Small intestine (tissue), 7 donors: Measurements from ENCODE around the gene FUS. TPM values are rescaled to one million over a fixed set of nuclear protein-coding genes. Genes with fewer than 3 reads are reported as not detected.
"Not testable (repeated sequence)": the region's sequence is repeated elsewhere in the genome, so short reads cannot be mapped to it uniquely, and the experiment has no call there.

Source experiments
- DNase-seq, 2 donors: peaks; one replicate each; pipeline versions ENCODE4 v3.0.0 to v3.0.0-alpha.2; 2013
- FAIRE-seq: peaks from 2 replicates; lab custom pipeline; 2012; peaks lifted over from hg19 to GRCh38; lab: Jason Lieb, UNC
- H3K27ac ChIP-seq, 3 donors: one replicate each; pipeline ENCODE4 v1.5.1; 2013; ENCODE audit warnings: low read length in 2 of 3, mild to moderate bottlenecking in 2 of 3, control low read depth in 1 of 3, inconsistent platforms in 1 of 3, low read depth in 1 of 3, moderate library complexity in 1 of 3
- H3K27me3 ChIP-seq, 3 donors: one replicate each; pipeline ENCODE4 v1.6.1; 2013; ENCODE audit warnings: low read length in 3 of 3, inconsistent platforms in 1 of 3; ENCODE audit not compliant: control insufficient read depth in 3 of 3, insufficient read depth in 3 of 3
- H3K36me3 ChIP-seq, 3 donors: one replicate each; pipeline ENCODE4 v1.6.1; 2013; ENCODE audit warnings: low read length in 3 of 3, inconsistent platforms in 1 of 3, low read depth in 1 of 3, mild to moderate bottlenecking in 1 of 3, moderate library complexity in 1 of 3; ENCODE audit not compliant: control insufficient read depth in 3 of 3, insufficient read depth in 2 of 3
- H3K4me1 ChIP-seq, 3 donors: one replicate each; pipeline ENCODE4 v1.6.1; 2013; ENCODE audit warnings: low read length in 2 of 3, inconsistent platforms in 1 of 3, low read depth in 1 of 3, mild to moderate bottlenecking in 1 of 3, moderate library complexity in 1 of 3; ENCODE audit not compliant: control insufficient read depth in 3 of 3, insufficient read depth in 2 of 3
- H3K4me3 ChIP-seq, 3 donors: one replicate each; pipeline ENCODE4 v1.5.1; 2013; ENCODE audit warnings: low read length in 3 of 3, control low read depth in 1 of 3, inconsistent platforms in 1 of 3, low read depth in 1 of 3, mild to moderate bottlenecking in 1 of 3, moderate library complexity in 1 of 3
- H3K9me3 ChIP-seq, 2 donors: one replicate each; pipeline ENCODE4 v1.6.1; 2013; ENCODE audit warnings: low read depth in 1 of 2, low read length in 1 of 2; ENCODE audit not compliant: control insufficient read depth in 2 of 2, insufficient read depth in 1 of 2
- WGBS, 3 donors: extraction: QIAGEN DNeasy Blood & Tissue Kit; methylation state at CpG; one replicate each; pipeline ENCODE4 v1.1.7; 2013; 5-methylcytosine and 5-hydroxymethylcytosine counted together
- polyA plus RNA-seq, 4 donors: library from polyadenylated mRNA; stranded (reverse) in 3 of 4; unstranded in 1 of 4; fragments of 200-250 nt in 3 of 4; fragments of 120-200 nt in 1 of 4; gene quantifications; one replicate each; pipeline versions ENCODE4 v1.2.1 to v1.2.3, GENCODE V29; 2013
- donor health status: healthy with polysubstance abuse.
- donor health status: control.
- donor health status: control.
- donor health status: Bipolar disorder and iron deficiency.
- donor health status: healthy.

Gene FUS
- polyA plus RNA-seq, 4 donors = 147 to 415 (median 209) TPM

DNA sequence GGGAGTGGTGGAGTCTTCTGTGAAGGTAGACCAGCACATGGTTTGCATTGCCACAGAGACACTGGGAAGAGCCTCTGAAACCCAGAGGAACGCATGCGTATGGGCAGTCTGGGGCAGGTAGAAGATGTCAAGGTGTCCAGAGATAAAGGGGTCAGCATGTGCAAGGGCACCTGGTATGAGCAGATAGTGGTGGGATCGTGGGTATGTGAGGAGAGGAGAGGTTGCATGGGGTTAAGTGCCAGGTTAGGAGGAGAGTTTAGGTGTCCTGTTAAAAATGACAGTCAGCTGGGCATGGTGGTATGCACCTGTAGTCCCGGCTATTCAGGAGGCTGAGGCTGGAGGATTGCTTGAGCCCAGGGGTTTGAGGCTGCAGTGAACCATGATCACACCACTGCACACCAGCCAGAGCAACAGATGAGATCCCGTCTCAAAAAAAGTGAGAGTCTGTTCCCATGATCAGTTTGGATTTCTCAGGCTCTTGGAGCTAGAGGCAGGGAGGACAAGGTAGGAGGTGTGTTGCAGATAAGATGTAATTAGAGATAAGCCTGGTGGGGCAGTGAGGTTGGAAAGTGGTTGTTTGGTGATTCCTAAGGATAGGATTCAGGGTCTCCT, 19.6 kb downstream of the FUS start:
- 79 to 89% (median 85%) methylated on average over 5 of the region's 5 CpGs for WGBS, 3 donors
- Histone ChIP-seq H3K36me3 (peaks cover 0 to 40% (median 3%) of the 10 kb centered on the region in 3 donors), H3K27ac (peak overlapping the region in 1 of 3 donors; percentile 2), H3K9me3 (no peaks in the 10 kb centered on the region), H3K4me1 (peaks cover 0 to 16% (median 4%) of the 10 kb centered on the region in 3 donors), H3K27me3 (no peaks in the 10 kb centered on the region), H3K4me3 (no peak overlapping the region)
- FAIRE-seq (no peak), DNase-seq (no peak)

DNA sequence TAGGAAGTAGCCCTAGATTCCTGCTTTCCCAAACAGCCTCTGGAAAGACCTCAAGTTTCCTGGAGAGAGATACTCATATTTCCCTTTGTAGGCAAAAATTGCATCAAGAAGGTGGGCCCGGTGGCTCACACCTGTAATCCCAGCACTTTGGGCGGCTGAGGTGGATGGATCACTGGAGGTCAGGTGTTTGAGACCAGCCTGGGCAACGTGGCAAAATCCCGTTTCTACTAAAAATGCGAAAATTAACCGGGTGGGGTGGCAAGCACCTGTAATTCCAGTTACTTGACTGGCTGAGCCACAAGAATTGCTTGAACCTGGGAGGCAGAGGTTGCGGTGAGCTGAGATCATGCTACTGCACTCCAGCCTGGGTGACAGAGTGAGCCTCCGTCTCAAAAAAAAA, 20.2 kb downstream of the FUS start:
- peaks cover 0 to 16% (median 4%) of the 10 kb centered on the region in 3 donors for H3K4me1 ChIP-seq
- not testable (repeated sequence) for H3K9me3 ChIP-seq, H3K27me3 ChIP-seq, DNase-seq, FAIRE-seq, H3K4me3 ChIP-seq, H3K27ac ChIP-seq
- peaks cover 0 to 37% (median 0%) of the 10 kb centered on the region in 3 donors for H3K36me3 ChIP-seq
- 58 to 77% (median 67%) methylated on average over 8 of the region's 8 CpGs for WGBS, 3 donors

DNA sequence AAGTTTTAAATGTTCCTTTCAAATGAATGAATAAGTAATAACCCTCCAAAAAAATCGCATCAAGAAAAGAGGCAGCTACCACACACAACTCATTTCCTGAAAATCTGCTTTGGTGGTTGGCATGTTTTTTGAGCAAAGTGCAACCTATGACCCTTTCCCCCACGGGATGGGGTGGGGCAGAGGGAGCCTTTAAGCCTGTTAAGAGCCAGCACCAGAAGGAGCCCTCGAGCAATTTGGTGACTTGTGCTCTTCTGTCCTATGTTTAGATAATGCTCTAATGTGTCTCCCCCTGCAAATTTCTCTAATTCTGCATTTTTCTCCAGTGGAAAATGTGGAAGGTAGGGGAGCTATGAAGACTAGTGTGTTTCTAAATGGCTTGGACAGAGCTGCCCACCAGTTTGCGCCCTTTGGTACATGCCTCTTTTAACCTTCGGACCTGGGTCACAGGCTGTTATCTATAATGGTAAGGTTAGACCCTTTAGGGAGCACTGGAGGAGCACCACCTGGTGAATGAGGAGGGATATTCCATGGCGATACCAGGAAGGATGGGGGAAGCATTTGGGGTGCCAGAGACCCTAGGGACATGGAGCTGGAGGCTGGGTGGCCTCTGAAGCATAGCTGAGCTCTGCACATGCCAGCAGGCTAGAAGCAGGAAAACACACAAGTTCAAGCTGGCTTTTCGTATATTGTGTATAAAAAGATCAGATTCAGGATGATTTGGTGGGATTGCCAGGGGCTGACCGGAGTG, 21.1 kb downstream of the FUS start:
- peaks cover 0 to 30% (median 0%) of the 10 kb centered on the region in 3 donors for H3K36me3 ChIP-seq
- peaks cover 0 to 16% (median 4%) of the 10 kb centered on the region in 3 donors for H3K4me1 ChIP-seq
- peak overlapping the region; percentile 63 to 95 (median 82) for H3K27ac ChIP-seq
- peak overlapping the region in 2 of 3 donors; percentile 66 to 79 for H3K4me3 ChIP-seq
- no peak for FAIRE-seq
- no peaks in the 10 kb centered on the region for H3K9me3 ChIP-seq
- 23 to 42% (median 34%) methylated on average over 8 of the region's 8 CpGs for WGBS, 3 donors
- H3K27me3 ChIP-seq = no peaks in the 10 kb centered on the region
- DNase-seq = peak; percentile 36 to 76

DNA sequence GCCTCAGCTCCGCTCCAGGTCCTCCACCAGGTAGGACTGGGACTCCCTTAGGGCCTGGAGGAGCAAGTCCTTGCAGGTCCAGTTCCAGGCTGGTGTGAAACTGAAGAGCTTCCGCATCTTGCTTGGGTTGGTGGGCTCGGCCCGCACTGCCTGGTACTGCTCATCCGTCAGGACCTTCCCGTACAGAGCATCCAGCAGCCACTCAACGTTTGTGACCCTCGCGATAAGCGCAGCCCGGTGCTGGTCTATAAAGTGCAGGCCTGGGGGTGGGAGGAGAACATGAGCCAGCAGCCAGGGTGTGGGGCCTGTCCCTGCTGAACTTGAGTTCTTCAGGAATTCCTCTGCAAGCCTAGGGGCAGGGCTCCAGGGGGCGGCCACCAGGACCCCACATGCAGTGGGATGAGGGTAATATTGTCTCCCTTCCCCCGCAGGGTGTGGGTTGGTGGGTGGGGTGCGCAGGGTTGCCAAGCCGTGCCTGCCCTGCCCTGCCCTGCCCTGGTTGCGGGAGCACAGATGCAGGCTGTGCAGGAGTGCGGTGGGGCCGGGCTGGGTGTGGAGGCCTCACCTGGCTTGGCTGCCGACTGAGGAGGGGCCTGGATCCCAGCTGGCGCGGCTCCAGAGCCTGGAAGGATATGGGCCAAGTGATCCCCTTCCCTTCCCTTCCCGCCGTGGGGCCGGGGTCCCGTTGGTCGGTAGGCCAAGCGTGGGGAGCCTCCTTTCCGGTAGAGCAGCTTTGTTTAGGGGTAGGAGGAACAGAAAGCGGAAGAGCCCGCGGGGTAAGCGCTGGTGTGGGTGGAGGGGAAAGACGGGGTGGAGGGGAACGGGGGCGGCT, 21.9 kb downstream of the FUS start:
- H3K4me1 ChIP-seq = peaks cover 0 to 18% (median 8%) of the 10 kb centered on the region in 3 donors
- WGBS, 3 donors = 6 to 11% (median 9%) methylated on average over 29 to 35 of the region's 35 CpGs

DNA sequence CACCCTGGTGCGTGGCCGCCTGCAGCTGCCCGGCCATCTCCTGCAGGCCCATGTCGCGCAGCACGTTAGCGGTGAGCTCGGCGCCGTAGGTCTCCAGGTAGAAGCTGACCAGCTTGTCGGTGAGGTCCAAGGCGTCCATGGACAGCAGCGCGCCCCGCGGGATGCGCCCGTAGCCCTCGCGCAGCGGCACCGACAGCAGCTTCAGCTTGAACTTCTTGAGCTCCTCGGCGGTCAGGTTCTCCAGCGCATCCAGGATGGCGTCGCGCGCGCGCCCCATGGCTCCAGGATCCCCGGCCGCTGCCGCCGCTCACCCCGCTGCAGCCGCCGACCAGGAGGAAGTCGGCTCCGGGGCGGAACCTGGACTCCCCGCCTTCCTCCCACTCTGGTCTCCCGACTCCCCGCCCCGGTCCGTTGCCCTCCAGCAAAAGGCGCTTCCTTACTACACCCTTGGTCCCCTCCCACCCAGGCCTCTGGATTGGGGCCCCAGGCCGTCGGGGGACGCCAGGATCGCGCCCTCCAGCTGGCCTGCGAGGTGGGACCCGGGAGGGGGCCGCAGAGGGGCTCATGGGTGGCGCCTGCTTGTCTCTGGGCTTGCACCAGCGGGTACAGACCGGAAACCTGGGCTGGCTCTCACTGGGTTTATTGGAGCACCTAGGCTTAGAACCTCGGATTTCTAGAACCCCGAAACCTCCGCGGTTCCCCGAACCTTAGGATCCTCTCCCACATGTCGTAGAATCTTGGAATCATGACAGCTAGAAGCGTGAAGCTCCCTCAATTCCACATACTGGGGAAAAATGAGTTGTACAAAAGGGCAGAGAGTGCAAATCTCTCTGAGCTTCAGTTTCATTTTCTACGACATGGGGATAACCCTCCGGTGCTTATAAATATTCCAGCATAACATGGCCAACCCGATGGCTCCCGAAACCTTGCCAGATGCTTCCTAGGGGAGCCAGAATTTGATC, 22.8 kb downstream of the FUS start, which contains the start of gene PYCARD:
Gene PYCARD, minus strand, starts transcription at position 347 of the 962 bp plus-strand sequence. Its CDS starts 70 bp downstream, at position 277.
- peaks cover 0 to 15% (median 0%) of the 10 kb centered on the region in 3 donors for H3K36me3 ChIP-seq
- peak within 1 kb of the TSS; percentile 66 to 79 (median 70) for H3K4me3 ChIP-seq
- peak within 1 kb of the TSS; percentile 71 to 95 (median 82) for H3K27ac ChIP-seq
- 2 to 5% (median 4%) methylated on average over 63 to 69 of the region's 69 CpGs for WGBS, 3 donors
- H3K9me3 ChIP-seq = no peaks in the 10 kb centered on the region
- FAIRE-seq (no peak), DNase-seq (peak; percentile 79 to 87)
- H3K4me1 ChIP-seq = peaks cover 0 to 24% (median 13%) of the 10 kb centered on the region in 3 donors
- no peaks in the 10 kb centered on the region for H3K27me3 ChIP-seq

More for the DNA sequence above, 21.9 kb downstream of the FUS start:
- peak overlapping the region; percentile 63 to 95 (median 82) for H3K27ac ChIP-seq
- H3K4me3 ChIP-seq = peak overlapping the region; percentile 66 to 79 (median 70)
- no peak for FAIRE-seq
- H3K27me3 ChIP-seq = no peaks in the 10 kb centered on the region
- no peaks in the 10 kb centered on the region for H3K9me3 ChIP-seq
- peaks cover 0 to 22% (median 0%) of the 10 kb centered on the region in 3 donors for H3K36me3 ChIP-seq
- peak; percentile 75 to 82 for DNase-seq

DNA sequence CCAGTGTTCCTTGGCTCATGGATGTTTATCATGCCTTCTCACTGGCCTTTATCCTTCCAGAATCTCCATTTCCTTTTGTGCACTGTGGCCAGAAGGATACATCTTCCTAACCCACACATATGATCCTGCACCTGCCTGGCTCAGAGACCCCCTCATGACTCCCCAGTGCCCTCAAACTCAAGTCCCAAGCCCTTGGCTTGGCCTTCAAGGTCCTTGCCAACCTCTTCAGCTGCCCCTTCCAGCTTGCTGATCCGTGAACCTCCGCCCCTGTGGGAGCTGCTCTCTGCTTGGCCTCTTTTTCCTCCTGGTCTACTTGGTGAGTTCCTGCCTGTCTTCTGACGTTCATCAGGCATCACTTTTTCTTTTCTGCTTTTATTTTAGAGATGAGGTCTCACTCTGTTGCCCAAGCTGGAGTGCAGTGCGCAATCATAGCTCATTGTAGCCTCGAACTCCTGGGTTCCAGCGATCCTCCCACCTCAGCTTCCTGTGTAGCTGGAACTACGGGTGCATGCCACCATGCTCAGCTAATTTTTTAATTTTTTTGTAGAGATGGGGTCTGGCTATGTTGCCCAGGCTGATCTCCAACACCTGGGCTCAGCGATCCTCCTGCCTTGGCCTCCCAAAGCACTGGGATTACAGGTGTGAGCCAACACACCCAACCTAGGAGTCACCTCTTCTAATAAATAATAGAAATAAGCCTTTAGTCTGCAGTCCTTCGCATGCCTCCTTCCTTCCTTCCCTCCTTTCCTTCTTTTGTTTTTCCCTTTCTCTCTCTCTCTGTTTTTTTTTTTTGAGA, 25.1 kb downstream of the FUS start:
- no peak for FAIRE-seq
- 88 to 91% (median 91%) methylated on average over 9 of the region's 9 CpGs for WGBS, 3 donors

DNA sequence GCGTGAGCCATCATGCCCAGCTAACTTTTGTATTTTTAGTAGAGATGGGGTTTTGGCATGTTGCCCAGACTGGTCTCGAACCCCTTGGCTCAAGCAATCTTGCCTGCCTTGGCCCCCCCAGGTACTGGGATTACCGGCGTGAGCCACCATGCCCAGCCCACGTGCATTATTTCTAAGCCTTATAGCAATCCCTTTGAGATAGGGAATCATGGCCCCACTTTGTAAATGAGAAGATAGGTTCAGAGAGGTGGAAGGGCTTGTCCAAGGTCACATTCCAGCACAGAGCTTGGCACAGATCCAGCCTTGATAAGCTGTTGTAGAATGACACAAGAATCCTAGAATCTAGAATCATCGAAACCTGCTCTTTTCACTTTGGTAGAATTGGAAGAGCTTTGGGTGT, 26.8 kb downstream of the FUS start:
- 19 to 54% (median 45%) methylated on average over 6 of the region's 6 CpGs for WGBS, 3 donors
- FAIRE-seq = no peak
- H3K4me3 ChIP-seq = no peak overlapping the region

More for the DNA sequence above, 25.1 kb downstream of the FUS start:
- peaks cover 0 to 29% (median 10%) of the 10 kb centered on the region in 3 donors for H3K4me1 ChIP-seq
- DNase-seq = no peak
- H3K27ac ChIP-seq = no peak overlapping the region
- no peaks in the 10 kb centered on the region for H3K27me3 ChIP-seq
- no peak overlapping the region for H3K4me3 ChIP-seq
- peaks cover 0 to 5% (median 0%) of the 10 kb centered on the region in 3 donors for H3K36me3 ChIP-seq
- H3K9me3 ChIP-seq = no peaks in the 10 kb centered on the region

More for the DNA sequence above, 26.8 kb downstream of the FUS start:
- no peaks in the 10 kb centered on the region for H3K9me3 ChIP-seq
- no peaks in the 10 kb centered on the region for H3K27me3 ChIP-seq
- H3K4me1 ChIP-seq = peaks cover 0 to 17% (median 10%) of the 10 kb centered on the region in 3 donors
- H3K36me3 ChIP-seq = no peaks in the 10 kb centered on the region
- peak; percentile 49 to 83 for DNase-seq
- H3K27ac ChIP-seq = no peak overlapping the region
